Fibroblast of lung (primary cell): ENCODE data around the gene IL17C. TPM values are rescaled to one million over a fixed set of nuclear protein-coding genes. Genes with fewer than 3 reads are reported as not detected.

Experiments
- DNase-seq, 2 donors: peaks; one replicate each; pipeline versions ENCODE4 v3.0.0 to v3.0.0-alpha.2; 2010; ENCODE audit warnings: low read depth in 2 of 2
- H2AFZ ChIP-seq: 2 replicates; pipeline ENCODE4 v1.5.1; 2012; ENCODE audit warnings: low read length, control low read depth, inconsistent platforms
- H3K27ac ChIP-seq: 2 replicates; pipeline ENCODE4 v1.5.1; 2011; ENCODE audit warnings: low read length, control low read depth; ENCODE audit not compliant: insufficient read depth
- H3K27me3 ChIP-seq: 2 replicates; pipeline ENCODE4 v1.5.1; 2011; ENCODE audit warnings: mild to moderate bottlenecking, low read length; ENCODE audit not compliant: control insufficient read depth, insufficient read depth
- H3K36me3 ChIP-seq: 2 replicates; pipeline ENCODE4 v1.5.1; 2011; ENCODE audit warnings: low read length; ENCODE audit not compliant: control insufficient read depth, insufficient read depth
- H3K4me1 ChIP-seq: 2 replicates; pipeline ENCODE4 v1.5.1; 2011; ENCODE audit warnings: low read length; ENCODE audit not compliant: control insufficient read depth, insufficient read depth; ENCODE audit errors: extremely low read depth
- H3K4me2 ChIP-seq: 2 replicates; pipeline ENCODE4 v1.5.1; 2011; ENCODE audit warnings: low read length, control low read depth; ENCODE audit not compliant: insufficient read depth; ENCODE audit errors: extremely low read depth
- H3K4me3 ChIP-seq, 4 experiments: fragments of 200-600 bp in 1 of 4; sonication (generic) in 1 of 4; replicated peaks in 1 of 4; 2 replicates each; pipeline ENCODE4 v1.5.1; 2011 to 2016; ENCODE audit warnings: low read length in 4 of 4, low read depth in 3 of 4, mild to moderate bottlenecking in 3 of 4, control low read depth in 2 of 4, inconsistent platforms in 1 of 4, mixed read lengths in 1 of 4; ENCODE audit not compliant: insufficient read depth in 1 of 4; ENCODE audit errors: control extremely low read depth in 1 of 4
- H3K79me2 ChIP-seq: 2 replicates; pipeline ENCODE4 v1.5.1; 2012; ENCODE audit warnings: mild to moderate bottlenecking, low read length, inconsistent platforms; ENCODE audit not compliant: control insufficient read depth, insufficient read depth
- H3K9ac ChIP-seq: 2 replicates; pipeline ENCODE4 v1.5.1; 2011; ENCODE audit warnings: mild to moderate bottlenecking, low read length, control low read depth; ENCODE audit not compliant: insufficient read depth
- H3K9me3 ChIP-seq: 2 replicates; pipeline ENCODE4 v1.5.1; 2012; ENCODE audit warnings: low read depth, low read length; ENCODE audit not compliant: control insufficient read depth, insufficient read depth
- H4K20me1 ChIP-seq: 2 replicates; pipeline ENCODE4 v1.5.1; 2011; ENCODE audit warnings: low read length; ENCODE audit not compliant: control insufficient read depth, insufficient read depth; ENCODE audit errors: extremely low read depth
- EZH2 ChIP-seq: IDR thresholded peaks from 2 replicates; pipeline ENCODE4 v1.5.1; 2012; ENCODE audit warnings: low read length, control low read depth, mild to moderate bottlenecking; ENCODE audit errors: missing control alignments
- polyA plus RNA-seq, 2 donors: library from polyadenylated mRNA; depleted of rRNA in 1 of 2; stranded (reverse) in 1 of 2; unstranded in 1 of 2; fragments of >200 nt; gene quantifications; 2 replicates each; pipeline ENCODE4 v1.2.1, GENCODE V29; 2011 to 2012; ENCODE audit warnings: missing spikeins in 1 of 2
- total RNA-seq: library from RNA; depleted of rRNA; stranded (reverse); fragments of >200 nt; gene quantifications from 2 replicates; pipeline ENCODE4 v1.2.1, GENCODE V29; 2014
- TF ChIP-seq, protein P1 (sequence below), 2 donors: IDR thresholded peaks in 1 of 2; conservative IDR thresholded peaks in 1 of 2; 1 replicate in 1 of 2; 2 replicates in 1 of 2; pipeline ENCODE4 v1.5.1; 2011 to 2012; ENCODE audit warnings: low read length in 2 of 2, control low read depth in 1 of 2, inconsistent platforms in 1 of 2, low read depth in 1 of 2, mild to moderate bottlenecking in 1 of 2

IL17C gene
- total and polyA plus RNA-seq, 2 donors (not counting 1 experiment from before 2014, with no cell fraction given): not detected

GRCh38 chr16:88686062-88686438 is 47.7 kb downstream of the IL17C start:
- no peak for DNase-seq
- Histone ChIP-seq H4K20me1 (no peaks in the 10 kb centered on the region), H3K27ac (no peak overlapping the region), H3K79me2 (no peaks in the 10 kb centered on the region), H3K36me3 (no peaks in the 10 kb centered on the region), H3K4me2 (peak overlapping the region; percentile 20), H2AFZ (no peak overlapping the region), H3K4me1 (peaks cover 10% of the 10 kb centered on the region), H3K4me3 (peak overlapping the region in 3 of 4 experiments; percentile 11 to 57 (median 42)), H3K27me3 (peaks cover 9% of the 10 kb centered on the region), H3K9me3 (no peaks in the 10 kb centered on the region), H3K9ac (no peak overlapping the region)
- TF ChIP-seq EZH2: no peak
- TF ChIP-seq, protein P1, sequence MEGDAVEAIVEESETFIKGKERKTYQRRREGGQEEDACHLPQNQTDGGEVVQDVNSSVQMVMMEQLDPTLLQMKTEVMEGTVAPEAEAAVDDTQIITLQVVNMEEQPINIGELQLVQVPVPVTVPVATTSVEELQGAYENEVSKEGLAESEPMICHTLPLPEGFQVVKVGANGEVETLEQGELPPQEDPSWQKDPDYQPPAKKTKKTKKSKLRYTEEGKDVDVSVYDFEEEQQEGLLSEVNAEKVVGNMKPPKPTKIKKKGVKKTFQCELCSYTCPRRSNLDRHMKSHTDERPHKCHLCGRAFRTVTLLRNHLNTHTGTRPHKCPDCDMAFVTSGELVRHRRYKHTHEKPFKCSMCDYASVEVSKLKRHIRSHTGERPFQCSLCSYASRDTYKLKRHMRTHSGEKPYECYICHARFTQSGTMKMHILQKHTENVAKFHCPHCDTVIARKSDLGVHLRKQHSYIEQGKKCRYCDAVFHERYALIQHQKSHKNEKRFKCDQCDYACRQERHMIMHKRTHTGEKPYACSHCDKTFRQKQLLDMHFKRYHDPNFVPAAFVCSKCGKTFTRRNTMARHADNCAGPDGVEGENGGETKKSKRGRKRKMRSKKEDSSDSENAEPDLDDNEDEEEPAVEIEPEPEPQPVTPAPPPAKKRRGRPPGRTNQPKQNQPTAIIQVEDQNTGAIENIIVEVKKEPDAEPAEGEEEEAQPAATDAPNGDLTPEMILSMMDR (conservative IDR thresholded peaks at IDR 0.05 in 1 of 2, IDR thresholded peaks at IDR 0.05 in 1 of 2; ENCODE audit: low read depth in 1 of 2, low read length in 2 of 2): no peak

DNA sequence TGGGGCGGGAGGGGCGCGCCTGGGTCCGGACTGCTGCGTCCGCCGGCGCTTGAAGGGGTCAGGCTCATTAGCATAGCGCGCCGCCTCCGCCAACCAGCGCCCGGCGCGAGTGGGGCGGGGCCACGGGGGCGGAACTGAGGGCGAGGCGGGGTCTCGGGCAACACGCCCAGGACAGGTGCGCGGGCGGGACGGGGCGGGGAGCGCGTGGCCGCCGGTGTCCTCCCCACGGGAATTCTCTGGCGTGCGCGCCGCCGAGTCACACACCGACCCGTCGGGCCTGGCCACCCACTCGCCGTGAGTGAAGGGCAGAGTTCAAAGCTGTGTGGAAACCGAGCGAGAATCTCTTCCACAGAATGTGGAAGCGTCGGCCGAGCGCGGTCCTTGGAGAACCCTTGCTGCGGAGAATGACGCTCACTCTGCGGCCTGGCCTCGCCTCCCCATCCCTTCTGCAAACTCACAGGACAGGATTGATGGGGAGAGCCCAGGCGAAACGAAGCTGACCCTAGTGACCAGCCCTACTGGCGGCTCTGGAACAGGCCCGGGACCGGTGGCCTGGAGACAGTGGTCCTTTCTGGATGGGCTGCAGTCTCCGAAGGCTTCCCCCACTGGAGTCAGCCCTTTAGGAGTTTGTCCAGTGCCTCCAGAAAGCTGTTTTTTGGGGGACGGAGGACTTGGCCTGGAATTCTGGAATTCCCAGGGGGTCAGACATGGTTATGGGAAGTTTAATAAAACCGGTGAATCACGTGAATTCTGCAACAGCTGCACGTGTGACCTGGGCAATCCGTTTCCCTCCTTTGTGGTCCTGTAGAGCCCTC is 48.3 kb downstream of the IL17C start, which contains the start of gene SNAI3:
Gene SNAI3, minus strand, starts transcription at position 69 of the 815 bp plus-strand sequence. CDS start 101 bp downstream, outside the sequence.
- Histone ChIP-seq H3K36me3 (no peaks in the 10 kb centered on the region), H3K27me3 (peaks cover 9% of the 10 kb centered on the region), H3K4me2 (peak within 1 kb of the TSS; percentile 20), H3K9ac (no peak within 1 kb of the TSS), H4K20me1 (no peaks in the 10 kb centered on the region), H3K4me1 (peaks cover 10% of the 10 kb centered on the region), H3K4me3 (peak within 1 kb of the TSS in 3 of 4 experiments; percentile 11 to 57 (median 42)), H3K79me2 (no peaks in the 10 kb centered on the region), H2AFZ (no peak within 1 kb of the TSS), H3K27ac (no peak within 1 kb of the TSS), H3K9me3 (no peaks in the 10 kb centered on the region)
- TF ChIP-seq, protein P1 (conservative IDR thresholded peaks at IDR 0.05 in 1 of 2, IDR thresholded peaks at IDR 0.05 in 1 of 2; ENCODE audit: low read depth in 1 of 2, low read length in 2 of 2): no peak
- TF ChIP-seq EZH2: peak; percentile 26
- DNase-seq: peak in 1 of 2 donors; percentile 48

GRCh38 chr16:88687254-88687576 is 48.8 kb downstream of the IL17C start:
- Histone ChIP-seq H3K27ac (no peak overlapping the region), H2AFZ (no peak overlapping the region), H3K4me1 (peaks cover 10% of the 10 kb centered on the region), H3K4me3 (no peak overlapping the region), H3K9me3 (no peaks in the 10 kb centered on the region), H3K27me3 (peaks cover 9% of the 10 kb centered on the region), H4K20me1 (no peaks in the 10 kb centered on the region), H3K36me3 (no peaks in the 10 kb centered on the region), H3K4me2 (no peak overlapping the region), H3K79me2 (no peaks in the 10 kb centered on the region), H3K9ac (no peak overlapping the region)
- DNase-seq: no peak
- no peak for TF ChIP-seq EZH2
- TF ChIP-seq, protein P1 (conservative IDR thresholded peaks at IDR 0.05 in 1 of 2, IDR thresholded peaks at IDR 0.05 in 1 of 2; ENCODE audit: low read depth in 1 of 2, low read length in 2 of 2): no peak
